Cerebellar cortex (tissue), 1 donor: Measurements from ENCODE around the gene JUND.

Experiments
- DNase-seq: peaks from one replicate; pipeline ENCODE4 v3.0.0-alpha.2; 2015; ENCODE audit warnings: low spot score

Gene JUND

GRCh38 chr19:18233224-18233825, 48.1 kb downstream of the JUND start:
- DNase-seq: peak; percentile 39

GRCh38 chr19:18232540-18233223, 48.7 kb downstream of the JUND start:
- peak; percentile 65 for DNase-seq

- peak; percentile 78 for DNase-seq
Measured at GRCh38 chr19:18231775-18232174, 49.6 kb downstream of the JUND start.

GRCh38 chr19:18230941-18231734, 50.3 kb downstream of the JUND start:
- peak; percentile 61 for DNase-seq

GRCh38 chr19:18229915-18230314, 51.5 kb downstream of the JUND start:
- DNase-seq: no peak
